Smooth muscle cell (in vitro differentiated cells): ENCODE results near the gene CNNM4. TPM values are rescaled to one million over a fixed set of nuclear protein-coding genes. Genes with fewer than 3 reads are reported as not detected.

Source experiments
- DNase-seq: peaks from one replicate; lab custom pipeline; 2025; ENCODE audit not compliant: unreplicated experiment; lab: John Stamatoyannopoulos, UW
- H2AFZ ChIP-seq: fragments of 200-600 bp; sonication (generic); 2 replicates; pipeline ENCODE4 v1.6.0; 2016; ENCODE audit warnings: antibody characterized with exemption, low read depth, mild to moderate bottlenecking
- H3F3A ChIP-seq: fragments of 200-600 bp; sonication (generic); 2 replicates; pipeline ENCODE4 v1.6.0; 2017; ENCODE audit warnings: antibody characterized with exemption, low read depth
- H3K27ac ChIP-seq: fragments of 200-600 bp; sonication (generic); 2 replicates; pipeline ENCODE4 v1.5.1; 2016; ENCODE audit warnings: low read depth, mild to moderate bottlenecking
- H3K27me3 ChIP-seq: fragments of 200-600 bp; sonication (generic); 2 replicates; pipeline ENCODE4 v1.6.1; 2016; ENCODE audit warnings: low read depth, mild to moderate bottlenecking
- H3K36me3 ChIP-seq: fragments of 200-600 bp; sonication (generic); 2 replicates; pipeline ENCODE4 v1.5.1; 2016; ENCODE audit warnings: low read depth
- H3K4me1 ChIP-seq: fragments of 200-600 bp; sonication (generic); 2 replicates; pipeline ENCODE4 v1.5.1; 2016; ENCODE audit warnings: low read depth
- H3K4me2 ChIP-seq: fragments of 200-600 bp; sonication (generic); 2 replicates; pipeline ENCODE4 v1.6.0; 2016; ENCODE audit warnings: mild to moderate bottlenecking
- H3K4me3 ChIP-seq: fragments of 200-600 bp; sonication (generic); 2 replicates; pipeline ENCODE4 v1.5.1; 2016; ENCODE audit warnings: mild to moderate bottlenecking
- H3K79me2 ChIP-seq: fragments of 200-600 bp; sonication (generic); 2 replicates; pipeline ENCODE4 v1.6.0; 2016; ENCODE audit warnings: low read depth, mild to moderate bottlenecking
- H3K9ac ChIP-seq: fragments of 200-600 bp; sonication (generic); 2 replicates; pipeline ENCODE4 v1.6.0; 2016; ENCODE audit warnings: low read depth
- H3K9me3 ChIP-seq: fragments of 200-600 bp; sonication (generic); replicated peaks from 2 replicates; pipeline ENCODE4 v1.5.1; 2016; ENCODE audit warnings: low read depth
- H4K20me1 ChIP-seq: fragments of 200-600 bp; sonication (generic); 2 replicates; pipeline ENCODE4 v1.6.0; 2016; ENCODE audit warnings: low read depth
- CTCF ChIP-seq: fragments of 200-600 bp; sonication (generic); IDR thresholded peaks from 2 replicates; pipeline ENCODE4 v1.5.1; 2017; ENCODE audit warnings: borderline replicate concordance, mild to moderate bottlenecking, antibody characterized with exemption; ENCODE audit not compliant: insufficient read depth, poor library complexity, severe bottlenecking
- WGBS: methylation state at CpG from one replicate; pipeline ENCODE4 v1.1.7; 2016; ENCODE audit warnings: low lambda C conversion rate; 5-methylcytosine and 5-hydroxymethylcytosine counted together
- polyA plus RNA-seq: library from polyadenylated mRNA; unstranded; fragments of >200 nt; fragmentation: Nextera tagmentation; extraction: Ambion mirVana; gene quantifications from 2 replicates; pipeline ENCODE4 v1.2.1, GENCODE V29; 2016
- total RNA-seq: library from RNA; depleted of rRNA; stranded (reverse); fragments of >200 nt; gene quantifications from 2 replicates; pipeline ENCODE4 v1.2.3, GENCODE V29; 2014

CNNM4 gene
- total and polyA plus RNA-seq, 2 experiments from 2014 or later = 7.2 to 10.1 TPM

GRCh38 chr2:96747061-96747617 lies 13.6 kb upstream of the CNNM4 start:
- WGBS = 66% methylated on average over 6 of the region's 6 CpGs
- Histone ChIP-seq H3K4me3 (no peak overlapping the region), H3K79me2 (no peaks in the 10 kb centered on the region), H3K27ac (no peak overlapping the region), H3K4me2 (no peak overlapping the region), H3F3A (no peaks in the 10 kb centered on the region), H2AFZ (peak overlapping the region; percentile 44), H3K27me3 (no peaks in the 10 kb centered on the region), H4K20me1 (no peaks in the 10 kb centered on the region), H3K36me3 (no peaks in the 10 kb centered on the region), H3K9ac (no peak overlapping the region), H3K4me1 (no peaks in the 10 kb centered on the region), H3K9me3 (no peaks in the 10 kb centered on the region)
- no peak for TF ChIP-seq CTCF
- DNase-seq = no peak

GRCh38 chr2:96751800-96752199 lies 8.9 kb upstream of the CNNM4 start:
- Histone ChIP-seq H3K9me3 (no peaks in the 10 kb centered on the region), H2AFZ (no peak overlapping the region), H3F3A (no peaks in the 10 kb centered on the region), H3K27ac (no peak overlapping the region), H3K36me3 (no peaks in the 10 kb centered on the region), H3K4me3 (no peak overlapping the region), H3K4me1 (no peaks in the 10 kb centered on the region), H3K9ac (no peak overlapping the region), H3K79me2 (no peaks in the 10 kb centered on the region), H3K27me3 (no peaks in the 10 kb centered on the region), H4K20me1 (no peaks in the 10 kb centered on the region), H3K4me2 (no peak overlapping the region)
- TF ChIP-seq CTCF = no peak
- no peak for DNase-seq
- 80% methylated on average over 9 of the region's 9 CpGs for WGBS

GRCh38 chr2:96753661-96754282 lies 6.9 kb upstream of the CNNM4 start:
- Histone ChIP-seq H3K4me2 (no peak overlapping the region), H3F3A (no peaks in the 10 kb centered on the region), H3K36me3 (no peaks in the 10 kb centered on the region), H3K27ac (no peak overlapping the region), H3K9me3 (no peaks in the 10 kb centered on the region), H2AFZ (no peak overlapping the region), H3K79me2 (no peaks in the 10 kb centered on the region), H3K27me3 (no peaks in the 10 kb centered on the region), H3K4me3 (no peak overlapping the region), H3K4me1 (no peaks in the 10 kb centered on the region), H4K20me1 (no peaks in the 10 kb centered on the region), H3K9ac (no peak overlapping the region)
- no peak for DNase-seq
- WGBS = 85% methylated on average over 7 of the region's 7 CpGs
- TF ChIP-seq CTCF = no peak

GRCh38 chr2:96754317-96754716 lies 6.4 kb upstream of the CNNM4 start:
- Histone ChIP-seq H3K79me2 (no peaks in the 10 kb centered on the region), H3K9me3 (no peaks in the 10 kb centered on the region), H3K4me2 (no peak overlapping the region), H3K4me1 (no peaks in the 10 kb centered on the region), H3K4me3 (no peak overlapping the region), H3K27me3 (no peaks in the 10 kb centered on the region), H3K9ac (no peak overlapping the region), H3F3A (no peaks in the 10 kb centered on the region), H2AFZ (no peak overlapping the region), H3K36me3 (no peaks in the 10 kb centered on the region), H4K20me1 (no peaks in the 10 kb centered on the region), H3K27ac (no peak overlapping the region)
- DNase-seq = no peak
- TF ChIP-seq CTCF = no peak
